CD14-positive monocyte (primary cell): ENCODE measurements around the gene ASAP3. TPM values are rescaled to one million over a fixed set of nuclear protein-coding genes. Genes with fewer than 3 reads are reported as not detected.

ENCODE experiments used
- DNase-seq, 3 donors: peaks; one replicate each; pipeline ENCODE4 v3.0.0-alpha.2; 2011 to 2022
- H2AFZ ChIP-seq: 2 replicates; pipeline ENCODE4 v1.6.0; 2012; ENCODE audit warnings: mild to moderate bottlenecking, low read depth, low read length, inconsistent platforms; ENCODE audit not compliant: insufficient read depth, poor library complexity, severe bottlenecking
- H3K27ac ChIP-seq, 2 donors: 1 replicate in 1 of 2; 2 replicates in 1 of 2; pipeline ENCODE4 v1.5.1; 2012 to 2013; ENCODE audit warnings: low read length in 2 of 2, control low read depth in 1 of 2, inconsistent platforms in 1 of 2, low read depth in 1 of 2, mild to moderate bottlenecking in 1 of 2
- H3K27me3 ChIP-seq, 2 donors: one replicate each; pipeline versions ENCODE4 v1.6.0 to v1.6.1; 2011 to 2013; ENCODE audit warnings: low read length in 2 of 2; ENCODE audit not compliant: control insufficient read depth in 2 of 2, insufficient read depth in 2 of 2
- H3K36me3 ChIP-seq, 2 donors: replicated peaks in 1 of 2; 1 replicate in 1 of 2; 2 replicates in 1 of 2; pipeline versions ENCODE4 v1.5.1 to v1.6.1; 2012 to 2013; ENCODE audit warnings: low read length in 2 of 2, control low read depth in 1 of 2, inconsistent platforms in 1 of 2, mild to moderate bottlenecking in 1 of 2; ENCODE audit not compliant: insufficient read depth in 2 of 2, control insufficient read depth in 1 of 2
- H3K4me1 ChIP-seq, 2 donors: 1 replicate in 1 of 2; 2 replicates in 1 of 2; pipeline versions ENCODE4 v1.5.1 to v1.6.1; 2012 to 2013; ENCODE audit warnings: low read length in 2 of 2, control low read depth in 1 of 2, inconsistent platforms in 1 of 2, mild to moderate bottlenecking in 1 of 2, moderate library complexity in 1 of 2; ENCODE audit not compliant: insufficient read depth in 2 of 2, control insufficient read depth in 1 of 2
- H3K4me2 ChIP-seq: replicated peaks from 2 replicates; pipeline ENCODE3; 2012; ENCODE audit warnings: low read length, moderate library complexity, mild to moderate bottlenecking; ENCODE audit not compliant: poor library complexity, severe bottlenecking; ENCODE audit errors: extremely low read depth
- H3K4me3 ChIP-seq, 3 experiments: fragments of 200-600 bp in 1 of 3; sonication (generic) in 1 of 3; replicated peaks in 1 of 3; 1 replicate in 2 of 3; 2 replicates in 1 of 3; pipeline ENCODE4 v1.5.1; 2011 to 2013; ENCODE audit warnings: low read length in 3 of 3, mild to moderate bottlenecking in 3 of 3, control low read depth in 2 of 3, low read depth in 2 of 3, inconsistent platforms in 1 of 3, moderate library complexity in 1 of 3
- H3K79me2 ChIP-seq: 2 replicates; pipeline ENCODE4 v1.6.0; 2012; ENCODE audit warnings: mild to moderate bottlenecking, control low read depth, inconsistent platforms, low read length, moderate library complexity; ENCODE audit not compliant: insufficient read depth
- H3K9ac ChIP-seq: 2 replicates; pipeline ENCODE4 v1.6.0; 2017; ENCODE audit warnings: low read length, mild to moderate bottlenecking; ENCODE audit not compliant: insufficient read depth, poor library complexity, severe bottlenecking
- H3K9me3 ChIP-seq, 2 donors: replicated peaks in 1 of 2; 1 replicate in 1 of 2; 2 replicates in 1 of 2; pipeline versions ENCODE4 v1.5.1 to v1.6.1; 2012 to 2013; ENCODE audit warnings: low read length in 2 of 2, control low read depth in 1 of 2; ENCODE audit not compliant: control insufficient read depth in 1 of 2, insufficient read depth in 1 of 2
- H4K20me1 ChIP-seq: 2 replicates; pipeline ENCODE4 v1.6.0; 2012; ENCODE audit warnings: mild to moderate bottlenecking, low read length, control low read depth, moderate library complexity; ENCODE audit not compliant: insufficient read depth
- H3K27ac Mint-ChIP-seq, 7 donors: one replicate each; pipeline ENCODE4 v1.8.0; 2020; ENCODE audit warnings: mild to moderate bottlenecking in 7 of 7, mixed read lengths in 7 of 7, moderate library complexity in 6 of 7, inconsistent platforms in 2 of 7
- H3K27me3 Mint-ChIP-seq, 3 donors: one replicate each; pipeline ENCODE4 v1.8.0; 2021 to 2022; ENCODE audit warnings: low read depth in 3 of 3, mild to moderate bottlenecking in 3 of 3, mixed read lengths in 3 of 3, moderate library complexity in 3 of 3, inconsistent platforms in 1 of 3
- H3K36me3 Mint-ChIP-seq, 2 donors: one replicate each; pipeline ENCODE4 v1.8.0; 2020; ENCODE audit warnings: mixed read lengths in 2 of 2, inconsistent platforms in 1 of 2, mild to moderate bottlenecking in 1 of 2
- H3K4me1 Mint-ChIP-seq: one replicate; pipeline ENCODE4 v1.8.0; 2020; ENCODE audit warnings: mild to moderate bottlenecking, mixed read lengths
- H3K4me3 Mint-ChIP-seq, 2 donors: one replicate each; pipeline ENCODE4 v1.8.0; 2020; ENCODE audit warnings: mild to moderate bottlenecking in 2 of 2, mixed read lengths in 2 of 2, moderate library complexity in 1 of 2
- H3K9me3 Mint-ChIP-seq, 7 donors: one replicate each; pipeline ENCODE4 v1.8.0; 2020 to 2022; ENCODE audit warnings: mixed read lengths in 7 of 7, mild to moderate bottlenecking in 6 of 7, moderate library complexity in 6 of 7, inconsistent platforms in 2 of 7
- WGBS: methylation state at CpG from one replicate; pipeline ENCODE4 v1.1.5; 2013; ENCODE audit warnings: missing lambda C conversion rate; ENCODE audit not compliant: insufficient coverage; 5-methylcytosine and 5-hydroxymethylcytosine counted together
- intact Hi-C, 2 donors: fragments of 100-400 bp; cut with micrococcal nuclease; formaldehyde crosslinking; loops; one replicate each; pipeline versions ENCODE4 v1.15.0 to v1.15.1; 2023
- polyA plus RNA-seq, 3 donors: library from polyadenylated mRNA; depleted of rRNA in 1 of 3; unstranded in 2 of 3; stranded (reverse) in 1 of 3; fragments of 300-500 nt in 2 of 3; fragments of >200 nt in 1 of 3; fragmentation: Illumina TruSeq in 2 of 3; gene quantifications; 1 replicate in 2 of 3; 2 replicates in 1 of 3; pipeline ENCODE4 v1.2.3, GENCODE V29; 2012 to 2021
- TF ChIP-seq, protein P1 (sequence below): fragments of 200-600 bp; IDR thresholded peaks from one replicate; pipeline ENCODE4 v1.8.0; 2022; ENCODE audit warnings: antibody characterized with exemption, mild to moderate bottlenecking

The ASAP3 gene
- polyA plus RNA-seq, 3 donors, result 0.27 to 1.1 TPM; not detected in 1

DNA sequence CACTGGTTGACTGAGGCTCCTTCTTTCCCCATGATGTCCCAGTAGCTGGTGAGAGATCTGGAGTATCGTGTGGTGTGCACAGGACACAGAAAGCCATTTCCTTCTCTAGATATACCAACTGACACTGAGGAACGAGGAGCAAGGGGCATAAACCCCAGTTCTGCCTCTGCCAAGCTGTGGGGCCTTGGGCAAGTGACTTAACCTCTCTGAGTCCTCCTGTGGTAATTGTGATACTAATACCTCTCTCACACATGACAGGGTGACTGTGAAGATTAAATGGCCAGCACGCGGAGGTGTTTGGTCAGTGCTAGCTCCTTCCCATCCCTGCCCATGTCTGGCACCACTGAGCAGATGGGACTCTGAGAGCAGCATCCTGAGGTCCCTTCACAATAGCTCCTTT lies 33.1 kb downstream of the ASAP3 start:
- Histone ChIP-seq H3K27me3 (no peaks in the 10 kb centered on the region), H3K4me2 (no peak overlapping the region), H4K20me1 (no peaks in the 10 kb centered on the region), H3K79me2 (no peaks in the 10 kb centered on the region), H3K27ac (no peak overlapping the region), H3K36me3 (no peaks in the 10 kb centered on the region), H3K9ac (no peak overlapping the region), H3K9me3 (no peaks in the 10 kb centered on the region), H3K4me3 (no peak overlapping the region), H3K4me1 (no peaks in the 10 kb centered on the region), H2AFZ (no peak overlapping the region)
- no peak for DNase-seq
- 59% methylated on average over 2 of the region's 4 CpGs for WGBS
- Mint-ChIP-seq H3K9me3 (no peaks in the 10 kb centered on the region), H3K36me3 (no peaks in the 10 kb centered on the region), H3K4me3 (no peak overlapping the region), H3K27ac (no peak overlapping the region), H3K4me1 (no peaks in the 10 kb centered on the region), H3K27me3 (peaks cover 3 to 10% (median 8%) of the 10 kb centered on the region in 3 donors)
- intact Hi-C loops, result no loop called here
- TF ChIP-seq, protein P1, sequence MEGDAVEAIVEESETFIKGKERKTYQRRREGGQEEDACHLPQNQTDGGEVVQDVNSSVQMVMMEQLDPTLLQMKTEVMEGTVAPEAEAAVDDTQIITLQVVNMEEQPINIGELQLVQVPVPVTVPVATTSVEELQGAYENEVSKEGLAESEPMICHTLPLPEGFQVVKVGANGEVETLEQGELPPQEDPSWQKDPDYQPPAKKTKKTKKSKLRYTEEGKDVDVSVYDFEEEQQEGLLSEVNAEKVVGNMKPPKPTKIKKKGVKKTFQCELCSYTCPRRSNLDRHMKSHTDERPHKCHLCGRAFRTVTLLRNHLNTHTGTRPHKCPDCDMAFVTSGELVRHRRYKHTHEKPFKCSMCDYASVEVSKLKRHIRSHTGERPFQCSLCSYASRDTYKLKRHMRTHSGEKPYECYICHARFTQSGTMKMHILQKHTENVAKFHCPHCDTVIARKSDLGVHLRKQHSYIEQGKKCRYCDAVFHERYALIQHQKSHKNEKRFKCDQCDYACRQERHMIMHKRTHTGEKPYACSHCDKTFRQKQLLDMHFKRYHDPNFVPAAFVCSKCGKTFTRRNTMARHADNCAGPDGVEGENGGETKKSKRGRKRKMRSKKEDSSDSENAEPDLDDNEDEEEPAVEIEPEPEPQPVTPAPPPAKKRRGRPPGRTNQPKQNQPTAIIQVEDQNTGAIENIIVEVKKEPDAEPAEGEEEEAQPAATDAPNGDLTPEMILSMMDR, result no peak

DNA sequence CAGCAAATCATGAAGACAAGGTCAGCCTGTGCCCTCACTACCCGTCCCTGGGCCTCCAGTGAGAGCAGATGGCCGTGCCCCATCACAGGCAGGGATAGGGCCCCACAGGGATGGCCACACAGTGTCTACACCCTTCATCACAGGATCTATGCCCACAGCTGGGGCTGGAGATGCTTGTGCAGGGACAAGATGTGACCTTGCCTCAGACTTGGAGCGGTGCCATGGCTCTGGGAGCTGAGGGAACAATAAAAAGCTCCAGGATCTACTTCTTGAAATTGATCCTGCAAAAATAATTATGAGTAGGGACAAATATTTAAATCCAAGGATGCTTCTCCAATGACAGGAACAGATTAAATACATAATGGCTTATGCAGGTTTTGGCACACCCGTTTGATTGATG lies 34.0 kb downstream of the ASAP3 start:
- H4K20me1 ChIP-seq, result no peaks in the 10 kb centered on the region
- whole genome bisulfite sequencing, result 83% methylated on average over 1 of the region's 4 CpGs
- no peaks in the 10 kb centered on the region for H3K79me2 ChIP-seq
- no peak overlapping the region for H3K4me3 ChIP-seq
- Mint-ChIP-seq H3K9me3 (no peaks in the 10 kb centered on the region), H3K4me1 (no peaks in the 10 kb centered on the region), H3K4me3 (no peak overlapping the region), H3K36me3 (no peaks in the 10 kb centered on the region), H3K27me3 (peaks cover 3 to 10% (median 5%) of the 10 kb centered on the region in 3 donors), H3K27ac (no peak overlapping the region)
- no peaks in the 10 kb centered on the region for H3K36me3 ChIP-seq
- no peak overlapping the region for H2AFZ ChIP-seq
- intact Hi-C loops, result no loop called here
- H3K9me3 ChIP-seq, result no peaks in the 10 kb centered on the region
- H3K4me2 ChIP-seq, result no peak overlapping the region
- no peak for DNase-seq
- no peaks in the 10 kb centered on the region for H3K4me1 ChIP-seq
- H3K27me3 ChIP-seq, result no peaks in the 10 kb centered on the region
- TF ChIP-seq, protein P1, result no peak
- H3K27ac ChIP-seq, result no peak overlapping the region
- no peak overlapping the region for H3K9ac ChIP-seq
